GM19467 (cell line): Measurements from ENCODE around the gene MAML3.
"Not testable (repeated sequence)": the region's sequence is repeated elsewhere in the genome, so short reads cannot be mapped to it uniquely, and the experiment has no call there.

Experiments used
- ATAC-seq: cut with Tn5 transposase; IDR thresholded peaks from one replicate; pipeline ENCODE4 v1.9.1; 2021; ENCODE audit warnings: mild to moderate bottlenecking, moderate library complexity; ENCODE audit not compliant: unreplicated experiment

MAML3 gene

DNA sequence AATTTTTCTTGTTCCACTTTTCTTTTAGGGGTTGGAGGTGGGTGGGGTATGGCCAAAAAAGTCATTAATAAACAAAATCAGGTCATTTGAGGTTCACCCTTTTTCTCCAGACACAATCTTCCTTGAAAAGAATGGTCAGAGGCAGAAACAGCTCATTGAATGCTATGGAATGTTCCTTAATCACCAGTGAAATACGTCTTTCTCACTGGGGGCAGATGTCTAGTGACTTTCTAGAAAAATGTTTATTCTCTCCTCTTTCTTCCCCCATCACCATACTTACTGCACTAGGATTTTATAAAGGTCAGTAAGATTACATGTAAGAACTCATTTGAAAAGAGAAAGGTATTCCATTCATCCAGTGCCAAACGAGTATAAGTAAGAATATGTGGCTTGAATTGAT, 443.9 kb downstream of the MAML3 start:
- ATAC-seq, result no peak

- no peak for ATAC-seq
Measured at GRCh38 chr4:139709660-139710059, 444.3 kb downstream of the MAML3 start.

DNA sequence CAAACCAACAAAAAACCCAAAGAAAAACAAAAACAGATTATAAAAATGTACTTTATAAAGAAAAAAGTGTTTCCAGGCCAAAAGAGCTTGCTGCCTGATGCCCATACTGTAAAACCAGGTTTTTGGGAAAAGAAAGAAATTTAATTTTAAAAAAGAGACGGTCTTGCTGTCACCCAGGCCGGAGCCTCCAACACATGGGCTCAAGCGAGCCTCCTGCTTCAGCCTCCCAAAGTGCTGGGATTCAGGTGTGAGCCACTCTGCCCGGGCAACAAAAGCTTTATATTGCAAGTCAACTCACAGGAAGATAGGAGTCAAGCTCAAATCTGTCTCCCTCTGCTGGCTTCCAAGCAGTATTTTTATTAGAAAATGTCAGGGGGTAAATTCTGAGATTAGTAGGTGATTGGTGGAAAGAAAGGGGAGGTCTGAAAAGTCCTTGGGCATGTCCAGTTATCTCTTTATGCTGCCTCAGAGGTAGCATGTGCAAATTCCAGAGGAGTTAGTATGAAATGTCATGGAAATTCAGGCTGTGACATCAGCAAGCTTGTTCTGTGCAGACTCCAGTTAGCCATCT, 449.0 kb downstream of the MAML3 start:
- ATAC-seq, result no peak

GRCh38 chr4:139700568-139700967, 453.4 kb downstream of the MAML3 start:
- no peak for ATAC-seq

- not testable (repeated sequence) for ATAC-seq
Measured at GRCh38 chr4:139698167-139698925, 455.6 kb downstream of the MAML3 start.

- ATAC-seq, result no peak
Measured at GRCh38 chr4:139696491-139696890, 457.5 kb downstream of the MAML3 start.

GRCh38 chr4:139694522-139695107, 459.4 kb downstream of the MAML3 start:
- ATAC-seq, result no peak

DNA sequence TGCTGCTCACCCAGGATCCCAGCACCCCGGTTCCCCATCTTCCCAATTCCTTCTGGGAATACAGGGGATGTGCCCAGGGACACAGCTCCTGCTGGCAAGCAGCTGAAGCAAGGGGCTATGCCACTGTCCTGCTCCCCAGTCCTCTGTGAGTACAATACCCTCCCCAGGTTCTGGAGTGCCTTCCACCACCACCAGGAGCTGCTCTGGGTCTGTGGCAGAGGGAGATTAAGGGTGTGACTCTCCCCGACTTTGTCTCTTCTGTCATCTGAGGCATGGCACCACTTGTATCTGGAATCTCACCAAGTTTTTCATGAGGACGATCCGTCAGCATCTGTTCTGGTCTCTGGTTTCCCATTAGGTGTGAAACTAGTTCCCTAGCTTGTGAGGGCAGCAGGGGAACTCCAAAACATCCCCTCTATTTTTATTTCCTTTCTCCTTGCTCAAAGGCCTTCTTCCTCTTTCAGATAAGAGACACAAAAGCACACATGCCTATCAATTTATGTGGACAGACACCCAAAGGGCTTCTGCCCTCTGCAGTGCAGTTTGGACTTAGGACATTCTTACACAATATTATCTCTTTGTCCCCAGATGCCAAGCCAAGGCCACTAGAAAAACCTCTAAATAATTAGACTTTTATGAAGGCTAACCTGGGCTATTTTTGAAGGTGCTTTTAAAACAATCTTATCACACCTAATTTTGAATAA, 461.5 kb downstream of the MAML3 start:
- ATAC-seq, result no peak

DNA sequence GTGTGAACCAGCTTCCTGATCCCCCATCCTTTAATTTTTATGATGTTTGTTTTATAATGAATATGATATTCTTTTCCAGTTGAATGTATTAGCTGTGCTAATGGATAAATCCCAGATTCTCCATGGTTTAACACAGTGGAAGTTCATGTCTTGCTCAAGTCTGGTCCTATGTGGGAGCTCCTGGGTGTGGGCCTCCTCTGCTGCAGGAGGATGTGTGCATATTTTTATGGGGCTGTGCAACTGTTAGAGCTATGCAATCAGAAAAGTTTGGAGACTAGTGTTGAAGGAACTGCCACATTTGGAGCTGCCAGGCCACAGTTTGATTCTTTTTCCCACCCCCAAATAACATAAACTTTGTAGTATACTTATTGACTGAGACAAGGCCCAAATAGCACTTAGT, 463.6 kb downstream of the MAML3 start:
- ATAC-seq, result no peak

DNA sequence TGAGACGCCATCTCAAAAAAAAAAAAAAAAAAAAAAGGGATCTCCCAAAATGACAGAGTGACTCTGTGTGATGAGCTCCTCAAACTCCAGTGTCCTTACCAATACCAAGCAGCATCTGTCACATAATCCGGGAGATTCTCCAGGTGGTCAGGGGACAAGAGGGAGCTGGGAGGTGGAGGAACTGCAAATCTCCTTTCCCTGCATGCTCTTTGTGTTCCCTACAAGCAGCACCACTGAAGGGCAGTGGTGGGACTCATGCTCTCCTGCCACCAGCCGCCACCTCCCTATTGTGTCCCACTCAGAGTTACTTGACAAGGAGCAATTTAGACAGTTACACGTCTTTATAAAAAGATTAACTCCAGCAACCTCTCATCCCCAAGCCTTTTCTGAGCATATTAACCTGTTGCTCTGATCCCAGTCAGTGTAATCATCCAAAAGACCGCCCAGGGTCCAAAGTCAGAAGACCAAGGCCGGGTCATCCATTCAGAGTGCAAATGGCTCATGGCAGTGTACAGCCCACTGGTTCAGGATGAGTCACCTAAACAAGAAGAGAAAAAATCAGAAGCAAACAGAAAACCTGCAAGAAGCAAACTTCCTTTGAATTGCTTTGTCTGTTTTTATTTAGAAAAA, 464.8 kb downstream of the MAML3 start:
- no peak for ATAC-seq

DNA sequence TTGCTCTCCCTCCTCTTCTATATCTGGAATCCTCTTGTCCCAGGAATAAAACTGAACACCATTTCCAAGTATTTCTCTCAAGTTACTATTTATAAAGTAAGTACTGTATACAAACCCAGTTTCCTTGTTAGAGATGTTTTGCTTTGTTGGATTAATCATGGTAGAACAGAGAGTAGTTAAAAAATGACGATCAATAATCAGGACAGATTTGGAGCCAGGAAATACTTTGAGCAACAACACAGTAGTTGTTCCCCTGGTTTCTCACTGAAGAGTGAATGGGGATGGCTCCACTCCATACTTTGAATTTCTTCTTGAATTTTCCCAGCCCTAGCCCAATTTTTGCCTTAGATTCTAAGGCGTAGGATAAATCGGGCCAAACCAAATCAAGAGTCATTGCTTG, 467.0 kb downstream of the MAML3 start:
- no peak for ATAC-seq

- ATAC-seq, result no peak
Measured at GRCh38 chr4:139686130-139686529, 467.9 kb downstream of the MAML3 start.

- no peak for ATAC-seq
Measured at GRCh38 chr4:139685180-139685579, 468.8 kb downstream of the MAML3 start.

DNA sequence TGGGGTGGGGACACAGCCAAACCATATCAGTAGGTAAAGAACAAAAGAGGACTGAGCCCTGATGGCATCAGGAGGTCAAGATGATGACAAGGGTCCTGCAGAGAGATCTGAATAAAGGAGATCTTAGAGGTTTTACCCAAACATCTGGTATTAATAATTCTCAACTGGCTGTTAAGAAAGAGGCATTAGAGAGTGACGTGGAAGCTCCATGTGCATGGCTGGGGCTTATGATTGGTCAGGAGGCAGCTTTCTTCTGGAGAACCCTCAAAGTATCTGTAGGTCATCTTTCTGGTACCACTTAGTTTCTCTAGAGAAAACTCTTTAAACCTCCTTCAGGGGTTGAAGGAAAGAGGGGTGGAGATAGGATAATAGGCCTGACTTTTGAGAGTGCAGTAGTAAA, 469.6 kb downstream of the MAML3 start:
- ATAC-seq, result no peak

- ATAC-seq, result no peak
Measured at GRCh38 chr4:139682741-139683151, 471.2 kb downstream of the MAML3 start.

DNA sequence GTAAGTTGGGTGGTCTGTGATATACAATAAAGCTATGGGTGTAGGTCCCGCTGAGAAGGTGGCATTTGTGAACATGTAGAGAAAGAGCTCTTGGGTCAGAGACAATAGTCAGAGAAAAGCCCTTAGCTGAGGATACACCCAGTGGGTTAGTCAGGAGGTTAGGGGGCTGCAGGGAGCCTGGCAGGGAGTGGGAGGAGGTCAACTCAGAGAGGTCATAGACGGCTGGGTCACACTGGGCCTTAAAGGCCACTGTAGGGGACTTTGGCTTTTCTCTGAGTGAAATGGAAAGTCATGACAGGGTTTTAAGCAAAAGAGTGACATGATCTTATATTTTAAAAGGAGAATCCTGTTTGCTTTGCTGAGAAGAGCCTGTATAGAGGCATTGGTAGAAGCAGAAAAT, 471.7 kb downstream of the MAML3 start:
- no peak for ATAC-seq

- no peak for ATAC-seq
Measured at GRCh38 chr4:139676913-139677585, 476.9 kb downstream of the MAML3 start.

DNA sequence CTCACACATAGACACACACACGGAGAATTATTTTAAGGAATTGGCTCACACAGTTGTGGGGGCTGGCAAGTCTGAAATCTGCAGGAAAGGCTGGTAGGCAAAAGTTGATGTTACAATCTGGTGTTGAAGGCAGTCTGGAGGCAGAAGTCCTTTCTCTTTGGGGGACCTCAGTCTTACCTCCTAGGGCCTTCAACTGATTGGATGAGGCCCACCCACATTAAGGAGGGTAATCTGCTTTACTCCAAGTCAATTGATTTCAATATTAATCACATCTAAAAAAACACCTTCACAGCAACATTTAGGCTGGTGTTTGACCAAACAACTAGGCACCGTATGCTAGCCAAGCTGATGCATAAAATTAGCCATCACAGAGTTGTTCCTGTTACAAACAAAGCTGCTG, 477.6 kb downstream of the MAML3 start:
- ATAC-seq, result no peak

DNA sequence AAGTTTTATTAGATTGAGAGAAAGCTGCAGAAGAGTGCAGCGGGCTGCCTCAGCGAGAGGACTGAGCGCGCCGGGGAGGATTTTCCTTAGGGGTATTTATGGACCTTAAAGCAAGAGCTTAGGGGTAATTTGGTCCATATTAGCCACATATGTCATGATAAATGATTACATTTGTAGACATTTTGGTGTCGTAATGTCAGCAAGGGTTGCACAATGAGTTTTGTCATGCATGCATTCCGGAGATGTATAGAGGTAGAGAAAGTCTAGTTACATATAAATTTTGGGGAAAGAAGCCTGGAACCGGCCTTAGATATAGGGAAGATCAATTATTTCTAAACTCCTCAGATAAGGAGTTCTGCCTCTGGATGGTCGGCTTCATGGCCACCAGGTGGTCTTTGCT, 478.3 kb downstream of the MAML3 start:
- no peak for ATAC-seq

- no peak for ATAC-seq
Measured at GRCh38 chr4:139674875-139675550, 479.0 kb downstream of the MAML3 start.
